HCT116 (cell line): ENCODE data around the gene ASMTL. TPM values are rescaled to one million over a fixed set of nuclear protein-coding genes. Genes with fewer than 3 reads are reported as not detected.

ENCODE experiments used
- ATAC-seq: fragments of 200-7000 bp; cut with Tn5 transposase; 2 replicates; pipeline ENCODE4 v1.9.1; 2020; ENCODE audit warnings: mild to moderate bottlenecking, moderate library complexity
- BruUV-seq: library from RNA; stranded (reverse); fragments of 400-500 nt; replicated peaks from 2 replicates; lab custom pipeline; 2021; lab: Mats Ljungman, UMichigan
- CTCF ChIA-PET: fragments of 300-600 bp; sonication (Branson Sonifier 250); formaldehyde crosslinking; loops from one replicate; lab custom pipeline; 2021; ENCODE audit warnings: antibody characterized with exemption; lab: Charles Lee
- POLR2A ChIA-PET: fragments of 300-600, 350-600 bp; sonication (Branson Sonifier 250); formaldehyde crosslinking; loops from one replicate; lab custom pipeline; 2021; ENCODE audit warnings: antibody characterized with exemption; lab: Charles Lee
- RAD21 ChIA-PET, 2 experiments: fragments of 300-600 bp; sonication (Branson Sonifier 250); formaldehyde crosslinking; loops; one replicate each; lab custom pipeline; 2023; ENCODE audit warnings: low total read pairs in 2 of 2; ENCODE audit not compliant: uncharacterized antibody in 2 of 2, unreplicated experiment in 2 of 2, low non-redundant PET in 1 of 2; lab: Charles Lee
- DNase-seq: peaks from one replicate; pipeline ENCODE4 v3.0.0-alpha.2; 2010; ENCODE audit warnings: low read depth, low spot score
- H2AFZ ChIP-seq: fragments of 200-600 bp; shearing (Covaris generic), sonication (generic); 2 replicates; pipeline ENCODE4 v1.6.1; 2017; ENCODE audit warnings: low read depth, mixed run types, mixed read lengths, antibody characterized with exemption, low read length; ENCODE audit not compliant: poor library complexity, severe bottlenecking
- H3K27ac ChIP-seq: 2 replicates; pipeline ENCODE4 v1.5.1; 2012; ENCODE audit warnings: low read depth, low read length
- H3K27me3 ChIP-seq: fragments of 200-600 bp; sonication (generic); 2 replicates; pipeline ENCODE4 v1.6.1; 2016; ENCODE audit warnings: mixed run types, low read length, mixed read lengths; ENCODE audit not compliant: insufficient read depth
- H3K36me3 ChIP-seq, 2 experiments: fragments of 200-500 bp in 1 of 2; fragments of 200-600 bp in 1 of 2; sonication (Bioruptor generic) in 1 of 2; sonication (generic) in 1 of 2; 2 replicates each; pipeline versions ENCODE4 v1.5.1 to v1.6.1; 2014 to 2016; ENCODE audit warnings: low read length in 2 of 2, inconsistent platforms in 1 of 2, mixed read lengths in 1 of 2, mixed run types in 1 of 2; ENCODE audit not compliant: insufficient read depth in 2 of 2, control insufficient read depth in 1 of 2
- H3K4me1 ChIP-seq, 2 experiments: fragments of 200-600 bp in 1 of 2; sonication (generic) in 1 of 2; 2 replicates each; pipeline versions ENCODE4 v1.5.1 to v1.6.1; 2012 to 2017; ENCODE audit warnings: low read length in 2 of 2, inconsistent platforms in 1 of 2, mild to moderate bottlenecking in 1 of 2, mixed read lengths in 1 of 2, mixed run types in 1 of 2, moderate library complexity in 1 of 2; ENCODE audit not compliant: insufficient read depth in 2 of 2, control insufficient read depth in 1 of 2
- H3K4me2 ChIP-seq: fragments of 200-600 bp; sonication (generic); 2 replicates; pipeline ENCODE4 v1.6.1; 2017; ENCODE audit warnings: mixed run types, low read length, mixed read lengths
- H3K4me3 ChIP-seq, 2 experiments: fragments of 200-600 bp in 1 of 2; sonication (generic) in 1 of 2; replicated peaks in 1 of 2; 2 replicates each; pipeline ENCODE4 v1.5.1; 2011 to 2016; ENCODE audit warnings: low read length in 2 of 2, control low read depth in 1 of 2, low read depth in 1 of 2, mild to moderate bottlenecking in 1 of 2, mixed read lengths in 1 of 2, mixed run types in 1 of 2
- H3K79me2 ChIP-seq: fragments of 200-600 bp; sonication (generic); 2 replicates; pipeline ENCODE4 v1.6.1; 2017; ENCODE audit warnings: mild to moderate bottlenecking, mixed run types, low read length, moderate library complexity, mixed read lengths; ENCODE audit not compliant: insufficient read depth
- H3K9ac ChIP-seq: fragments of 200-600 bp; sonication (generic); 2 replicates; pipeline ENCODE4 v1.6.1; 2016; ENCODE audit warnings: low read length, mixed read lengths
- H3K9me2 ChIP-seq: fragments of 200-600 bp; sonication (generic), shearing (Covaris generic); 2 replicates; pipeline ENCODE4 v1.6.1; 2017; ENCODE audit warnings: mixed run types, mild to moderate bottlenecking, moderate library complexity; ENCODE audit not compliant: insufficient read depth
- H3K9me3 ChIP-seq, 2 experiments: fragments of 200-500 bp in 1 of 2; fragments of 200-600 bp in 1 of 2; sonication (Bioruptor generic) in 1 of 2; sonication (generic) in 1 of 2; 2 replicates each; pipeline ENCODE4 v1.6.1; 2014 to 2017; ENCODE audit warnings: low read length in 2 of 2, mixed read lengths in 2 of 2, inconsistent platforms in 1 of 2, low read depth in 1 of 2, mild to moderate bottlenecking in 1 of 2, mixed run types in 1 of 2, moderate library complexity in 1 of 2; ENCODE audit not compliant: control insufficient read depth in 1 of 2, insufficient read depth in 1 of 2
- H4K20me1 ChIP-seq: fragments of 200-600 bp; sonication (generic), shearing (Covaris generic); 2 replicates; pipeline ENCODE4 v1.6.1; 2017; ENCODE audit warnings: mixed run types, mild to moderate bottlenecking, moderate library complexity; ENCODE audit not compliant: insufficient read depth
- CBX3 ChIP-seq: IDR thresholded peaks from 2 replicates; pipeline ENCODE4 v1.6.1; 2012; ENCODE audit warnings: low read depth
- CEBPB ChIP-seq: IDR thresholded peaks from 2 replicates; pipeline ENCODE4 v1.6.1; 2012; ENCODE audit warnings: low read depth
- ELF1 ChIP-seq: IDR thresholded peaks from 2 replicates; pipeline ENCODE4 v1.6.1; 2012; ENCODE audit warnings: low read depth, borderline replicate concordance
- EZH2 ChIP-seq: fragments of 200-600 bp; sonication (generic); IDR thresholded peaks from 2 replicates; pipeline ENCODE4 v1.6.1; 2017; ENCODE audit warnings: antibody characterized with exemption, mixed run types
- EZH2phosphoT487 ChIP-seq: fragments of 200-600 bp; IDR thresholded peaks from 2 replicates; pipeline ENCODE4 v1.6.1; 2018; ENCODE audit warnings: antibody characterized with exemption, borderline replicate concordance
- FOSL1 ChIP-seq: IDR thresholded peaks from 2 replicates; pipeline ENCODE4 v1.6.1; 2012; ENCODE audit warnings: low read depth
- RAD21 ChIP-seq: IDR thresholded peaks from 2 replicates; pipeline ENCODE4 v1.6.1; 2012; ENCODE audit warnings: low read depth, mild to moderate bottlenecking
- SIN3A ChIP-seq: IDR thresholded peaks from 2 replicates; pipeline ENCODE4 v1.6.1; 2012; ENCODE audit warnings: low read depth
- ZFX ChIP-seq: fragments of 450-650 bp; IDR thresholded peaks from 2 replicates; pipeline ENCODE4 v1.6.1; 2017
- ZNF274 ChIP-seq: fragments of 200-500 bp; sonication (Bioruptor generic); IDR thresholded peaks from 2 replicates; pipeline ENCODE4 v1.6.1; 2014; ENCODE audit warnings: mild to moderate bottlenecking, low read depth, low read length, inconsistent platforms
- intact Hi-C: fragments of 100-400 bp; cut with micrococcal nuclease; formaldehyde crosslinking; loops from 2 replicates; pipeline ENCODE4 v1.10.0; 2022
- total RNA-seq: library from RNA; stranded (reverse); gene quantifications from one replicate; pipeline ENCODE4 v1.2.1, GENCODE V29; 2021; ENCODE audit not compliant: unreplicated experiment
- TF ChIP-seq, protein P1 (sequence below): IDR thresholded peaks from 2 replicates; pipeline ENCODE4 v1.6.1; 2011; ENCODE audit warnings: mild to moderate bottlenecking, low read length, moderate library complexity; ENCODE audit not compliant: insufficient replicate concordance; ENCODE audit errors: extremely low read depth
- TF ChIP-seq, protein P2 (sequence below), 3 experiments: fragments of 200-600 bp in 1 of 3; sonication (generic) in 1 of 3; IDR thresholded peaks in 2 of 3; conservative IDR thresholded peaks in 1 of 3; 2 replicates each; pipeline ENCODE4 v1.5.1; 2012 to 2017; ENCODE audit warnings: low read depth in 2 of 3, low read length in 2 of 3, antibody characterized with exemption in 1 of 3, borderline replicate concordance in 1 of 3, control low read depth in 1 of 3, mild to moderate bottlenecking in 1 of 3, mixed read lengths in 1 of 3, mixed run types in 1 of 3, moderate library complexity in 1 of 3; ENCODE audit not compliant: insufficient read depth in 1 of 3
- TF ChIP-seq, protein P3 (sequence below): IDR thresholded peaks from 2 replicates; pipeline ENCODE4 v1.6.1; 2012; ENCODE audit warnings: low read depth

ASMTL gene
- total RNA-seq, 1 experiment from 2014 or later: 59.6 TPM

DNA sequence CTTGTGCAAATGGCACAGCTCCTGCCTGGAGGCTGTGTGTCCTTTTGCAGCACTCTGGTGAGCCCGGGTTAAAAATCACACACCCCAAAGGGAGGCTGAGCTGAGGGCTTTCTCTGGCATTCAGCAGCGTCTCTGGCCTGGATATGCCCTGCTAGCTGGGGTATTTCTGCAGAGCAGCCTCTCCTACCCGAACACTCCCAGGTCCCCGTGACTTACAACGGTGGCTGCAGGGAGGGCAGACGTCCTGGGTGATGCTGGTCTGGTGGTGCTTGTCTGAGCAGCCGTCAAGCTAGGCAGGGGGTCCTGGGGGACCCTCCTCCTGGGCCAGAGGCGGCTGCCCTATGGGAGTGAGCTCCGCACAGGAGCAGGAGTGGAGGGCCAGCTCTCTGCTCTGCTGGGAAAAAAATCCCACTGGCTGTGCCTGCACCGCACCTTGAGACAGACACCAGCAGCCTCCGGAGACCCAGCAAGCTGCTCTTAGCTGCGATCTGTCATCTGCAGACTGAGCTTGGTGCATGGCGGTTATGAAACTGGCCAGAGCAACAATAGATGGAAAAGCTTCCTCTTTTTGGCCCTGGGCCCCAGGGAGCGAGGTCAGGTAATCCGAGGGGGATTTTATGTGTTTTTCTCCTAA is 41.3 kb upstream of the ASMTL start:
- H2AFZ ChIP-seq: no peak overlapping the region

More for the DNA sequence above, 41.3 kb upstream of the ASMTL start:
- Histone ChIP-seq H3K4me1 (no peaks in the 10 kb centered on the region), H3K4me3 (no peak overlapping the region), H3K9me2 (no peaks in the 10 kb centered on the region), H3K36me3 (no peaks in the 10 kb centered on the region), H3K27ac (no peak overlapping the region), H3K79me2 (no peaks in the 10 kb centered on the region), H3K27me3 (no peaks in the 10 kb centered on the region), H3K4me2 (no peak overlapping the region), H4K20me1 (no peaks in the 10 kb centered on the region), H3K9me3 (no peaks in the 10 kb centered on the region), H3K9ac (no peak overlapping the region)
- no TSS peak for BruUV-seq
- ATAC-seq (no peak), DNase-seq (no peak)
- TF ChIP-seq SIN3A: no peak
- TF ChIP-seq, protein P1, sequence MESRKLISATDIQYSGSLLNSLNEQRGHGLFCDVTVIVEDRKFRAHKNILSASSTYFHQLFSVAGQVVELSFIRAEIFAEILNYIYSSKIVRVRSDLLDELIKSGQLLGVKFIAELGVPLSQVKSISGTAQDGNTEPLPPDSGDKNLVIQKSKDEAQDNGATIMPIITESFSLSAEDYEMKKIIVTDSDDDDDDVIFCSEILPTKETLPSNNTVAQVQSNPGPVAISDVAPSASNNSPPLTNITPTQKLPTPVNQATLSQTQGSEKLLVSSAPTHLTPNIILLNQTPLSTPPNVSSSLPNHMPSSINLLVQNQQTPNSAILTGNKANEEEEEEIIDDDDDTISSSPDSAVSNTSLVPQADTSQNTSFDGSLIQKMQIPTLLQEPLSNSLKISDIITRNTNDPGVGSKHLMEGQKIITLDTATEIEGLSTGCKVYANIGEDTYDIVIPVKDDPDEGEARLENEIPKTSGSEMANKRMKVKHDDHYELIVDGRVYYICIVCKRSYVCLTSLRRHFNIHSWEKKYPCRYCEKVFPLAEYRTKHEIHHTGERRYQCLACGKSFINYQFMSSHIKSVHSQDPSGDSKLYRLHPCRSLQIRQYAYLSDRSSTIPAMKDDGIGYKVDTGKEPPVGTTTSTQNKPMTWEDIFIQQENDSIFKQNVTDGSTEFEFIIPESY: no peak
- TF ChIP-seq FOSL1: no peak
- no peak for TF ChIP-seq ZFX
- no peak for TF ChIP-seq RAD21
- TF ChIP-seq, protein P2, sequence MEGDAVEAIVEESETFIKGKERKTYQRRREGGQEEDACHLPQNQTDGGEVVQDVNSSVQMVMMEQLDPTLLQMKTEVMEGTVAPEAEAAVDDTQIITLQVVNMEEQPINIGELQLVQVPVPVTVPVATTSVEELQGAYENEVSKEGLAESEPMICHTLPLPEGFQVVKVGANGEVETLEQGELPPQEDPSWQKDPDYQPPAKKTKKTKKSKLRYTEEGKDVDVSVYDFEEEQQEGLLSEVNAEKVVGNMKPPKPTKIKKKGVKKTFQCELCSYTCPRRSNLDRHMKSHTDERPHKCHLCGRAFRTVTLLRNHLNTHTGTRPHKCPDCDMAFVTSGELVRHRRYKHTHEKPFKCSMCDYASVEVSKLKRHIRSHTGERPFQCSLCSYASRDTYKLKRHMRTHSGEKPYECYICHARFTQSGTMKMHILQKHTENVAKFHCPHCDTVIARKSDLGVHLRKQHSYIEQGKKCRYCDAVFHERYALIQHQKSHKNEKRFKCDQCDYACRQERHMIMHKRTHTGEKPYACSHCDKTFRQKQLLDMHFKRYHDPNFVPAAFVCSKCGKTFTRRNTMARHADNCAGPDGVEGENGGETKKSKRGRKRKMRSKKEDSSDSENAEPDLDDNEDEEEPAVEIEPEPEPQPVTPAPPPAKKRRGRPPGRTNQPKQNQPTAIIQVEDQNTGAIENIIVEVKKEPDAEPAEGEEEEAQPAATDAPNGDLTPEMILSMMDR (IDR thresholded peaks at IDR 0.05 in 2 of 3, conservative IDR thresholded peaks at IDR 0.05 in 1 of 3; ENCODE audit: borderline replicate concordance in 1 of 3, insufficient read depth in 1 of 3, low read depth in 2 of 3, low read length in 2 of 3): no peak
- TF ChIP-seq EZH2phosphoT487: no peak
- no peak for TF ChIP-seq CEBPB
- TF ChIP-seq ELF1: no peak
- TF ChIP-seq EZH2: no peak
- TF ChIP-seq, protein P3, sequence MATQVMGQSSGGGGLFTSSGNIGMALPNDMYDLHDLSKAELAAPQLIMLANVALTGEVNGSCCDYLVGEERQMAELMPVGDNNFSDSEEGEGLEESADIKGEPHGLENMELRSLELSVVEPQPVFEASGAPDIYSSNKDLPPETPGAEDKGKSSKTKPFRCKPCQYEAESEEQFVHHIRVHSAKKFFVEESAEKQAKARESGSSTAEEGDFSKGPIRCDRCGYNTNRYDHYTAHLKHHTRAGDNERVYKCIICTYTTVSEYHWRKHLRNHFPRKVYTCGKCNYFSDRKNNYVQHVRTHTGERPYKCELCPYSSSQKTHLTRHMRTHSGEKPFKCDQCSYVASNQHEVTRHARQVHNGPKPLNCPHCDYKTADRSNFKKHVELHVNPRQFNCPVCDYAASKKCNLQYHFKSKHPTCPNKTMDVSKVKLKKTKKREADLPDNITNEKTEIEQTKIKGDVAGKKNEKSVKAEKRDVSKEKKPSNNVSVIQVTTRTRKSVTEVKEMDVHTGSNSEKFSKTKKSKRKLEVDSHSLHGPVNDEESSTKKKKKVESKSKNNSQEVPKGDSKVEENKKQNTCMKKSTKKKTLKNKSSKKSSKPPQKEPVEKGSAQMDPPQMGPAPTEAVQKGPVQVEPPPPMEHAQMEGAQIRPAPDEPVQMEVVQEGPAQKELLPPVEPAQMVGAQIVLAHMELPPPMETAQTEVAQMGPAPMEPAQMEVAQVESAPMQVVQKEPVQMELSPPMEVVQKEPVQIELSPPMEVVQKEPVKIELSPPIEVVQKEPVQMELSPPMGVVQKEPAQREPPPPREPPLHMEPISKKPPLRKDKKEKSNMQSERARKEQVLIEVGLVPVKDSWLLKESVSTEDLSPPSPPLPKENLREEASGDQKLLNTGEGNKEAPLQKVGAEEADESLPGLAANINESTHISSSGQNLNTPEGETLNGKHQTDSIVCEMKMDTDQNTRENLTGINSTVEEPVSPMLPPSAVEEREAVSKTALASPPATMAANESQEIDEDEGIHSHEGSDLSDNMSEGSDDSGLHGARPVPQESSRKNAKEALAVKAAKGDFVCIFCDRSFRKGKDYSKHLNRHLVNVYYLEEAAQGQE: no peak
- no peak for TF ChIP-seq CBX3
- no peak for TF ChIP-seq ZNF274
- POLR2A ChIA-PET: no interaction called here
- CTCF ChIA-PET: no interaction called here
- RAD21 ChIA-PET: no interaction called here
- intact Hi-C loops: no loop called here
